B cell (primary cell): ENCODE data around the gene MTX2. TPM values are rescaled to one million over a fixed set of nuclear protein-coding genes. Genes with fewer than 3 reads are reported as not detected.

Source experiments
- ATAC-seq: fragments of 200-7000 bp; cut with Tn5 transposase; one replicate; pipeline ENCODE4 v1.10.0; 2021; ENCODE audit warnings: low read depth, mild to moderate bottlenecking, moderate number of reproducible peaks, moderate library complexity
- CTCF ChIA-PET: fragments of 350-600 bp; sonication (Branson Sonifier 250); formaldehyde crosslinking; loops from one replicate; lab custom pipeline; 2021; ENCODE audit warnings: antibody characterized with exemption, inconsistent platforms; lab: Charles Lee
- POLR2A ChIA-PET: fragments of 350-600 bp; sonication (Branson Sonifier 250); formaldehyde crosslinking; loops from one replicate; lab custom pipeline; 2021; ENCODE audit warnings: antibody characterized with exemption; lab: Charles Lee
- DNase-seq: peaks from one replicate; pipeline ENCODE4 v3.0.0; 2013
- H2AFZ ChIP-seq: 2 replicates; pipeline ENCODE4 v1.6.1; 2012; ENCODE audit warnings: mild to moderate bottlenecking, low read depth, low read length; ENCODE audit not compliant: insufficient read depth, poor library complexity, severe bottlenecking
- H3K27ac ChIP-seq, 2 donors: 1 replicate in 1 of 2; 2 replicates in 1 of 2; pipeline ENCODE4 v1.5.1; 2012 to 2013; ENCODE audit warnings: low read length in 2 of 2, mild to moderate bottlenecking in 2 of 2, moderate library complexity in 1 of 2
- H3K27me3 ChIP-seq, 4 experiments: fragments of 200-600 bp in 1 of 4; sonication (generic) in 1 of 4; replicated peaks in 1 of 4; 1 replicate in 2 of 4; 2 replicates in 2 of 4; pipeline versions ENCODE4 v1.6.1 to v1.7.0; 2013 to 2016; ENCODE audit warnings: low read length in 3 of 4, mild to moderate bottlenecking in 2 of 4, mixed read lengths in 1 of 4, moderate library complexity in 1 of 4; ENCODE audit not compliant: insufficient read depth in 4 of 4, control insufficient read depth in 3 of 4; ENCODE audit errors: control extremely low read depth in 1 of 4
- H3K36me3 ChIP-seq, 2 experiments: replicated peaks in 1 of 2; 1 replicate in 1 of 2; 2 replicates in 1 of 2; pipeline versions ENCODE4 v1.6.1 to v1.7.1; 2013; ENCODE audit warnings: low read length in 1 of 2; ENCODE audit not compliant: insufficient read depth in 2 of 2, control insufficient read depth in 1 of 2; ENCODE audit errors: control extremely low read depth in 1 of 2, extremely low read depth in 1 of 2
- H3K4me1 ChIP-seq, 2 donors: fragments of 200-600 bp in 1 of 2; sonication (generic) in 1 of 2; 1 replicate in 1 of 2; 2 replicates in 1 of 2; pipeline versions ENCODE4 v1.5.1 to v1.6.1; 2013 to 2017; ENCODE audit warnings: low read length in 2 of 2; ENCODE audit not compliant: control insufficient read depth in 2 of 2, insufficient read depth in 2 of 2
- H3K4me2 ChIP-seq: replicated peaks from 2 replicates; pipeline ENCODE3; 2012; ENCODE audit warnings: mild to moderate bottlenecking, low read depth, low read length; ENCODE audit not compliant: poor library complexity, severe bottlenecking
- H3K4me3 ChIP-seq, 5 experiments: fragments of 200-600 bp in 1 of 5; sonication (generic) in 1 of 5; 1 replicate in 3 of 5; 2 replicates in 2 of 5; pipeline versions ENCODE4 v1.5.1 to v1.7.0; 2011 to 2016; ENCODE audit warnings: low read length in 4 of 5, mild to moderate bottlenecking in 4 of 5, low read depth in 2 of 5, control low read depth in 1 of 5, moderate library complexity in 1 of 5; ENCODE audit not compliant: insufficient read depth in 1 of 5; ENCODE audit errors: control extremely low read depth in 1 of 5, extremely low read depth in 1 of 5
- H3K79me2 ChIP-seq: fragments of 200-600 bp; sonication (generic); one replicate; pipeline ENCODE4 v1.6.0; 2016; ENCODE audit warnings: low read length; ENCODE audit not compliant: control insufficient read depth, insufficient read depth
- H3K9ac ChIP-seq: fragments of 200-600 bp; sonication (generic); 2 replicates; pipeline ENCODE4 v1.6.1; 2017; ENCODE audit warnings: mild to moderate bottlenecking, low read length, moderate library complexity
- H3K9me3 ChIP-seq, 3 donors: one replicate each; pipeline versions ENCODE4 v1.6.1 to v1.7.1; 2013; ENCODE audit warnings: low read length in 2 of 3; ENCODE audit not compliant: control insufficient read depth in 2 of 3, insufficient read depth in 1 of 3; ENCODE audit errors: control extremely low read depth in 1 of 3
- H4K20me1 ChIP-seq: 2 replicates; pipeline ENCODE4 v1.6.0; 2012; ENCODE audit warnings: mild to moderate bottlenecking, low read length; ENCODE audit not compliant: insufficient read depth, control insufficient read depth, poor library complexity, severe bottlenecking
- H3K27ac Mint-ChIP-seq: one replicate; pipeline ENCODE4 v1.8.0; 2021; ENCODE audit warnings: mixed read lengths
- H3K27me3 Mint-ChIP-seq: one replicate; pipeline ENCODE4 v1.8.0; 2021; ENCODE audit warnings: mixed read lengths
- H3K4me1 Mint-ChIP-seq: one replicate; pipeline ENCODE4 v1.8.0; 2021; ENCODE audit warnings: mixed read lengths
- H3K4me3 Mint-ChIP-seq: one replicate; pipeline ENCODE4 v1.8.0; 2021; ENCODE audit warnings: mixed read lengths
- H3K9me3 Mint-ChIP-seq: one replicate; pipeline ENCODE4 v1.8.0; 2022; ENCODE audit warnings: mixed read lengths; ENCODE audit not compliant: insufficient read depth
- EZH2 ChIP-seq: IDR thresholded peaks from 2 replicates; pipeline ENCODE4 v1.6.1; 2012; ENCODE audit warnings: borderline replicate concordance, low read depth, mild to moderate bottlenecking, moderate library complexity, low read length; ENCODE audit not compliant: insufficient read depth, poor library complexity, severe bottlenecking
- WGBS: methylation state at CpG from one replicate; pipeline ENCODE4 v1.1.5; 2013; ENCODE audit warnings: missing lambda C conversion rate; ENCODE audit not compliant: insufficient coverage; 5-methylcytosine and 5-hydroxymethylcytosine counted together
- intact Hi-C: fragments of 100-400 bp; cut with micrococcal nuclease; formaldehyde crosslinking; loops from one replicate; pipeline ENCODE4 v1.10.0; 2022
- polyA plus RNA-seq: library from polyadenylated mRNA; depleted of rRNA; stranded (reverse); fragments of >200 nt; gene quantifications from 2 replicates; pipeline ENCODE4 v1.2.3, GENCODE V29; 2012
- total RNA-seq, 2 donors: library from RNA; stranded (reverse); fragments of 120-200 nt in 1 of 2; gene quantifications; 1 replicate in 1 of 2; 2 replicates in 1 of 2; pipeline versions ENCODE4 v1.2.3 to v1.2.4, GENCODE V29; 2013 to 2022
- TF ChIP-seq, protein P1 (sequence below): fragments of 200-600 bp; IDR thresholded peaks from one replicate; pipeline ENCODE4 v1.8.0; 2022; ENCODE audit warnings: antibody characterized with exemption, mild to moderate bottlenecking

The MTX2 gene
- total and polyA plus RNA-seq, 2 donors (not counting 1 experiment from before 2014, with no cell fraction given): 11.2 to 11.5 TPM

DNA sequence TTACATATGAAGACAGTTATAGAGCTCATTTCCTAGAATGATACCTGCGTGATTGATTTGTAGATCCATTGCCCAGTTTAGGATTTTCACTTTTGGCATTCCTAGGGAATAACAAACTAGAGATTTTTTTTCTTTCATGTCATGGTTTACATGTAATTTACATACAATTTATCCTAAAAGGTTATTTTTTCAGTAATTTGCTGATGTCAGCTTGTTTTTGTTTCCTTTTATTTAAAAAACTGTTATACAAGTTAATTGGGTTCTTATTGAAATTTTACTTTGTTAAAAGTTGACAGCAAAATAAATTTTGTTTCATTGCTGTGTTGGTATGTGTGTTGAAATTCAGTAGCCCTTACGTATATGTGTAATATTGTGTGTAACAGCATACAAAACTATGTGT lies 23.4 kb downstream of the MTX2 start:
- no peak overlapping the region for H3K27ac Mint-ChIP-seq
- H3K36me3 ChIP-seq: peaks cover 0 to 4% of the 10 kb centered on the region in 2 experiments

DNA sequence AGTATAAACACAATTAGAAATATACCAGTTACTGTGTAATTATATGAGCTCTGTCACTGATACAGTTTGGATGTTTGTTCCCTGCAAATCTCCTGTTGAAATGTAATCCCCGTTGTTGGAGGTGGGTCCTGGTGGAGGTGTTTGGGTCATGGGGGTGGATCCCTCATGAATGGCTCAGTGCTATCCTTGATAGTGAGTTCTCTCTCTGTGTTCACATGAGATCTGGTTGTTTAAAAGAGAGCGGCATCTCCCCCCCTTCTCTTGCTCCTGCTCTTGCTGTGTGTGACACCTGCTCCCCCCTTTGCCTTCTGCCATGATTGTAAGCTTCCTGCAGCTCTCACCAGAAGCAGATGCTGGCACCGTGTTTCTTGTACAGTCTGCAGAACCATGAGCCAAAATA lies 24.1 kb downstream of the MTX2 start:
- no peak overlapping the region for H3K27ac Mint-ChIP-seq
- ATAC-seq (no peak), DNase-seq (no peak)
- Histone ChIP-seq H3K79me2 (peaks cover 12% of the 10 kb centered on the region), H2AFZ (no peak overlapping the region), H3K9me3 (no peaks in the 10 kb centered on the region), H3K9ac (no peak overlapping the region), H3K4me3 (no peak overlapping the region), H3K4me1 (peaks cover 0 to 7% of the 10 kb centered on the region in 2 donors), H3K4me2 (no peak overlapping the region), H3K27me3 (no peaks in the 10 kb centered on the region), H3K27ac (no peak overlapping the region), H3K36me3 (peaks cover 0 to 4% of the 10 kb centered on the region in 2 experiments), H4K20me1 (peaks cover 7% of the 10 kb centered on the region)
- H3K4me3 Mint-ChIP-seq: no peak overlapping the region
- H3K4me1 Mint-ChIP-seq: peaks cover 18% of the 10 kb centered on the region
- TF ChIP-seq EZH2: no peak
- TF ChIP-seq, protein P1, sequence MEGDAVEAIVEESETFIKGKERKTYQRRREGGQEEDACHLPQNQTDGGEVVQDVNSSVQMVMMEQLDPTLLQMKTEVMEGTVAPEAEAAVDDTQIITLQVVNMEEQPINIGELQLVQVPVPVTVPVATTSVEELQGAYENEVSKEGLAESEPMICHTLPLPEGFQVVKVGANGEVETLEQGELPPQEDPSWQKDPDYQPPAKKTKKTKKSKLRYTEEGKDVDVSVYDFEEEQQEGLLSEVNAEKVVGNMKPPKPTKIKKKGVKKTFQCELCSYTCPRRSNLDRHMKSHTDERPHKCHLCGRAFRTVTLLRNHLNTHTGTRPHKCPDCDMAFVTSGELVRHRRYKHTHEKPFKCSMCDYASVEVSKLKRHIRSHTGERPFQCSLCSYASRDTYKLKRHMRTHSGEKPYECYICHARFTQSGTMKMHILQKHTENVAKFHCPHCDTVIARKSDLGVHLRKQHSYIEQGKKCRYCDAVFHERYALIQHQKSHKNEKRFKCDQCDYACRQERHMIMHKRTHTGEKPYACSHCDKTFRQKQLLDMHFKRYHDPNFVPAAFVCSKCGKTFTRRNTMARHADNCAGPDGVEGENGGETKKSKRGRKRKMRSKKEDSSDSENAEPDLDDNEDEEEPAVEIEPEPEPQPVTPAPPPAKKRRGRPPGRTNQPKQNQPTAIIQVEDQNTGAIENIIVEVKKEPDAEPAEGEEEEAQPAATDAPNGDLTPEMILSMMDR: no peak
- intact Hi-C loops: no loop called here
- H3K27me3 Mint-ChIP-seq: no peaks in the 10 kb centered on the region
- no peaks in the 10 kb centered on the region for H3K9me3 Mint-ChIP-seq
- POLR2A ChIA-PET: no interaction called here
- CTCF ChIA-PET: no interaction called here
- WGBS: 100% methylated on average over 1 of the region's 3 CpGs

More for the DNA sequence above, 23.4 kb downstream of the MTX2 start:
- DNase-seq (no peak), ATAC-seq (no peak)
- no peak overlapping the region for H3K4me3 ChIP-seq
- Mint-ChIP-seq H3K27me3 (no peaks in the 10 kb centered on the region), H3K4me3 (no peak overlapping the region), H3K9me3 (no peaks in the 10 kb centered on the region), H3K4me1 (peaks cover 21% of the 10 kb centered on the region)
- H3K27me3 ChIP-seq: no peaks in the 10 kb centered on the region
- H3K27ac ChIP-seq: no peak overlapping the region
- peaks cover 0 to 7% of the 10 kb centered on the region in 2 donors for H3K4me1 ChIP-seq
- intact Hi-C loops: no loop called here
- no peak overlapping the region for H3K9ac ChIP-seq
- H3K4me2 ChIP-seq: no peak overlapping the region
- H3K9me3 ChIP-seq: no peaks in the 10 kb centered on the region
- TF ChIP-seq, protein P1: no peak
- no peak for TF ChIP-seq EZH2
- WGBS: no CpG with 5 or more reads among the region's 2 CpGs
- peaks cover 7% of the 10 kb centered on the region for H4K20me1 ChIP-seq
- CTCF ChIA-PET: no interaction called here
- H3K79me2 ChIP-seq: peaks cover 14% of the 10 kb centered on the region
- no peak overlapping the region for H2AFZ ChIP-seq
- POLR2A ChIA-PET: no interaction called here
